ENCODE measurements around the gene SLC47A2.
"Not testable (repeated sequence)": the region's sequence is repeated elsewhere in the genome, so short reads cannot be mapped to it uniquely, and the experiment has no call there.

The SLC47A2 gene

DNA sequence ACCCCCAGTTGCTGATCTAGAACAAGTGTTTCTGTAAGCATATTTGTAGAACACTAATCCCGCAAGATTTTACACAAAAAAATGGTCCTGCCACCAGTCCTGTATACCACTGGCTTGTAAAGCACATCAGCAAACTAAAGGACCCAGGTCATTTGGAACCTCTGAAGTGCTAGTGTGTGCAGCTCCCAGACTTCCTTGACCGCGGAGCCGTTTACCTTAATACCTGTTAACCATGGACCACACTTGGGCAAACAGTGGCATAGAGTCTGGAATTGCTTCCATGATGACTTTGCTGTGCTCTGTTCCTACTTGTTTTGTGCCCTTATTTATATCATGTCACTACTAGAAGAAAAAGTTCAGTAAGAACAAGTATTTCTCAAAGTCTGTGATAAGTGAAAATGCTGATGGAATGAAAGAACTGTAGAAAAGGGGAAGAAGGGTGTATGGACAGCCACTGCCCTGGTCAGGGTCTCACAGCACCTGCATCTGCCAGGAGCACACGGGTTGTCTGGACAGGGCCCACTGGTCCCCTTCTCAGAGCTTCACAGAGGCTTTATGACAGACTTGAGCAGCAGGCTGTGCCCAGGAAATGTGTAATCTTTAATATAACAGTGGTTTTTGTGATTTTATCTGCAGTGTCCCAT lies 38.5 kb downstream of the SLC47A2 start:
- peaks cover 7% of the 10 kb centered on the region for H3K36me3 ChIP-seq (ENCODE audit: control insufficient read depth, insufficient read depth, low read length)
- no peaks in the 10 kb centered on the region for H3K27me3 ChIP-seq (ENCODE audit: control insufficient read depth, insufficient read depth, low read length)

DNA sequence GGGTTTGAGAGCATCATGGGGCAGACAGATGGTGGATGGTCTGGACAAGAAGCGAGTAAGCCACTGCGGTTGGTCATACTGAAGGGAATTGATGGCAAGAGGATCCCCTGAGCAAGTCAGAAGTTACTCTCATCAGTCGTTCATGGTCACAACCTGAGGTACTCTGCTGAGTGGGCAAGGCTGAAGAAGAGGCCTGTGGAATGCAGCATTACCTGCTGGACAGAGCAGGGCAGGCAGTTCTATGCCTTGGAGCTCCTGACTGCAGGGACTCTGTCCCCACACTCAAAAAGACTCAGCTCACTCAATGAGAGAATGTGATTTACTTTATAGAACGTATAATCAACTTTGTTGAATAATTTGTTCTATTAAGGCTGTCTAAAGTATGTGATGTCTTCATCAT lies 39.5 kb downstream of the SLC47A2 start:
- no peak overlapping the region for H3K27ac ChIP-seq (ENCODE audit: low read depth, low read length)
- H3K27me3 ChIP-seq (ENCODE audit: control insufficient read depth, insufficient read depth, low read length): no peaks in the 10 kb centered on the region
- peaks cover 7% of the 10 kb centered on the region for H3K36me3 ChIP-seq (ENCODE audit: control insufficient read depth, insufficient read depth, low read length)
- no peak overlapping the region for H3K4me3 ChIP-seq (ENCODE audit: low read length)
- no peaks in the 10 kb centered on the region for H3K4me1 ChIP-seq (ENCODE audit: control insufficient read depth, insufficient read depth, low read length)
- H3K9ac ChIP-seq (ENCODE audit: low read length): no peak overlapping the region

More for the DNA sequence above, 38.5 kb downstream of the SLC47A2 start:
- Histone ChIP-seq H3K9ac (ENCODE audit: low read length) (no peak overlapping the region), H3K4me1 (ENCODE audit: control insufficient read depth, insufficient read depth, low read length) (no peaks in the 10 kb centered on the region), H3K27ac (ENCODE audit: low read depth, low read length) (no peak overlapping the region), H3K4me3 (ENCODE audit: low read length) (no peak overlapping the region)

DNA sequence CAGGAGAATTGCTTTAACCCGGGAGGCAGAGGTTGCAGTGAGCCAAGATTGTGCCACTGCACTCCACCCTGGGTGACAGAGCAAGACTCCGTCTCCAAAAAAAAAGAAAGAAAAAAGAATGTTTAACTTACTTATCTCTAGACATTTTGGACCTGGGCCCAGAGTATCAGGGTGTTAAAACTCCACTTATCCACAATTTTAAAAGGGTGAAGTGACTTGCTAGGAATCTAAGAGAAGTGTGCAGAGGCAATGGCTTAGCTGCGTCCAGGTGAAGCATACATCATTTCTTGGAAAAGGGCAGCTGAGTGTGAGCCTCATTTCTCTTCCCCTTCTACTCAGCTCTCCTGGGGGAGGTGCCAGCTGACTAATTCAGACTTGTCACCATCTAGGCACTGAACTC lies 42.8 kb downstream of the SLC47A2 start:
- Histone ChIP-seq H3K4me3 (ENCODE audit: low read length) (no peak overlapping the region), H3K4me1 (ENCODE audit: control insufficient read depth, insufficient read depth, low read length) (no peaks in the 10 kb centered on the region), H3K27me3 (ENCODE audit: control insufficient read depth, insufficient read depth, low read length) (no peaks in the 10 kb centered on the region), H3K27ac (ENCODE audit: low read depth, low read length) (no peak overlapping the region), H3K36me3 (ENCODE audit: control insufficient read depth, insufficient read depth, low read length) (peaks cover 7% of the 10 kb centered on the region), H3K9ac (ENCODE audit: low read length) (no peak overlapping the region)

- Histone ChIP-seq H3K27ac (ENCODE audit: low read depth, low read length) (no peak overlapping the region), H3K9ac (ENCODE audit: low read length) (no peak overlapping the region), H3K4me1 (ENCODE audit: control insufficient read depth, insufficient read depth, low read length) (no peaks in the 10 kb centered on the region), H3K36me3 (ENCODE audit: control insufficient read depth, insufficient read depth, low read length) (peaks cover 7% of the 10 kb centered on the region), H3K27me3 (ENCODE audit: control insufficient read depth, insufficient read depth, low read length) (no peaks in the 10 kb centered on the region), H3K4me3 (ENCODE audit: low read length) (no peak overlapping the region)
These were observed 44.2 kb downstream of the SLC47A2 start for GRCh38 chr17:19672009-19672750.

GRCh38 chr17:19671433-19671832 lies 45.0 kb downstream of the SLC47A2 start:
- Histone ChIP-seq H3K4me1 (ENCODE audit: control insufficient read depth, insufficient read depth, low read length) (no peaks in the 10 kb centered on the region), H3K4me3 (ENCODE audit: low read length) (no peak overlapping the region), H3K27ac (ENCODE audit: low read depth, low read length) (no peak overlapping the region), H3K27me3 (ENCODE audit: control insufficient read depth, insufficient read depth, low read length) (no peaks in the 10 kb centered on the region), H3K9ac (ENCODE audit: low read length) (no peak overlapping the region), H3K36me3 (ENCODE audit: control insufficient read depth, insufficient read depth, low read length) (peaks cover 7% of the 10 kb centered on the region)

- Histone ChIP-seq H3K4me1 (ENCODE audit: control insufficient read depth, insufficient read depth, low read length) (no peaks in the 10 kb centered on the region), H3K27ac (ENCODE audit: low read depth, low read length) (no peak overlapping the region), H3K36me3 (ENCODE audit: control insufficient read depth, insufficient read depth, low read length) (peaks cover 9% of the 10 kb centered on the region), H3K9ac (ENCODE audit: low read length) (no peak overlapping the region), H3K4me3 (ENCODE audit: low read length) (no peak overlapping the region), H3K27me3 (ENCODE audit: control insufficient read depth, insufficient read depth, low read length) (no peaks in the 10 kb centered on the region)
These were observed 45.5 kb downstream of the SLC47A2 start for GRCh38 chr17:19670908-19671307.

GRCh38 chr17:19669680-19670079 lies 46.7 kb downstream of the SLC47A2 start:
- not testable (repeated sequence) for H3K9ac ChIP-seq (ENCODE audit: low read length); H3K27ac ChIP-seq (ENCODE audit: low read depth, low read length); H3K36me3 ChIP-seq (ENCODE audit: control insufficient read depth, insufficient read depth, low read length); H3K4me1 ChIP-seq (ENCODE audit: control insufficient read depth, insufficient read depth, low read length); H3K27me3 ChIP-seq (ENCODE audit: control insufficient read depth, insufficient read depth, low read length); H3K4me3 ChIP-seq (ENCODE audit: low read length)

DNA sequence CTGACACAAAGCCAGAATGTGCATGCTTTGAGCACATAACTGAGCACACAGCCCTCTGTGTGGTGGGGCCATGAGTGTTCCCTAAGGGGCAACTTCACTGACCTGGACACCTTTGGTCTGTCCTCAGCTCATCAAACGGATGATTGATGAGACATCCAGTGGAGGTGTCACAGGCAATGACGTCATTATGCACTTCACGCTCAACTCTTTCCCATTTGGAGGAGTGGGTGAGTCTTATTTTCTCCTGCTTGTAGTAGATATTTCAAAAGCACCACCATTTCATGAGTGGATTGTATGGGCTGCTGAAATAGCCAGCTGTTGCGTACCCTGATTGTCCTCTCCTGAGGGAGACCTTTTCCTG lies 51.6 kb downstream of the SLC47A2 start:
- H3K36me3 ChIP-seq (ENCODE audit: control insufficient read depth, insufficient read depth, low read length): peaks cover 21% of the 10 kb centered on the region
- H3K4me3 ChIP-seq (ENCODE audit: low read length): no peak overlapping the region
- H3K27me3 ChIP-seq (ENCODE audit: control insufficient read depth, insufficient read depth, low read length): no peaks in the 10 kb centered on the region
- H3K9ac ChIP-seq (ENCODE audit: low read length): no peak overlapping the region
- no peak overlapping the region for H3K27ac ChIP-seq (ENCODE audit: low read depth, low read length)
- H3K4me1 ChIP-seq (ENCODE audit: control insufficient read depth, insufficient read depth, low read length): no peaks in the 10 kb centered on the region

- H3K9ac ChIP-seq (ENCODE audit: low read length): no peak overlapping the region
- no peaks in the 10 kb centered on the region for H3K27me3 ChIP-seq (ENCODE audit: control insufficient read depth, insufficient read depth, low read length)
- H3K27ac ChIP-seq (ENCODE audit: low read depth, low read length): no peak overlapping the region
- no peaks in the 10 kb centered on the region for H3K4me1 ChIP-seq (ENCODE audit: control insufficient read depth, insufficient read depth, low read length)
- no peak overlapping the region for H3K4me3 ChIP-seq (ENCODE audit: low read length)
- peaks cover 21% of the 10 kb centered on the region for H3K36me3 ChIP-seq (ENCODE audit: control insufficient read depth, insufficient read depth, low read length)
These were observed 52.1 kb downstream of the SLC47A2 start for GRCh38 chr17:19664136-19664820.

DNA sequence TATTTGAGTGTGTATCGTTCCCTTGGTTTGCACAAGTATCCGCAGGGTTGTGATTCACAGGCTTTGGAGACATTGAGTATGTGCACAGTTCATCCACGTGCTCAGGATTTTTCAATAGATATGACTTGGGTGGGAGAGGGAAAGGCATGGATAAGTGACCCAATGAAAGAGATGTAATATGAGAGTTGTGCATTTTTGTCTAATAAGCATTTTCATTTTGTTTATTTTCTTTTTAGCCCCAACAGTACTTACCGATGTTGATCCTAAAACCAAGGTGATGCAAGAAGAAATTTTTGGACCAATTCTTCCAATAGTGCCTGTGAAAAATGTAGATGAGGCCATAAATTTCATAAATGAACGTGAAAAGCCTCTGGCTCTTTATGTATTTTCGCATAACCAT lies 53.3 kb downstream of the SLC47A2 start:
- H3K36me3 ChIP-seq (ENCODE audit: control insufficient read depth, insufficient read depth, low read length): peaks cover 21% of the 10 kb centered on the region
- no peaks in the 10 kb centered on the region for H3K4me1 ChIP-seq (ENCODE audit: control insufficient read depth, insufficient read depth, low read length)
- H3K27ac ChIP-seq (ENCODE audit: low read depth, low read length): no peak overlapping the region
- no peak overlapping the region for H3K9ac ChIP-seq (ENCODE audit: low read length)
- H3K4me3 ChIP-seq (ENCODE audit: low read length): no peak overlapping the region
- H3K27me3 ChIP-seq (ENCODE audit: control insufficient read depth, insufficient read depth, low read length): no peaks in the 10 kb centered on the region

GRCh38 chr17:19661121-19661520 lies 55.3 kb downstream of the SLC47A2 start:
- Histone ChIP-seq H3K27ac (ENCODE audit: low read depth, low read length) (no peak overlapping the region), H3K4me1 (ENCODE audit: control insufficient read depth, insufficient read depth, low read length) (no peaks in the 10 kb centered on the region), H3K4me3 (ENCODE audit: low read length) (no peak overlapping the region), H3K36me3 (ENCODE audit: control insufficient read depth, insufficient read depth, low read length) (peaks cover 21% of the 10 kb centered on the region), H3K27me3 (ENCODE audit: control insufficient read depth, insufficient read depth, low read length) (no peaks in the 10 kb centered on the region), H3K9ac (ENCODE audit: low read length) (no peak overlapping the region)

- no peaks in the 10 kb centered on the region for H3K27me3 ChIP-seq (ENCODE audit: control insufficient read depth, insufficient read depth, low read length)
- no peak overlapping the region for H3K27ac ChIP-seq (ENCODE audit: low read depth, low read length)
- peaks cover 21% of the 10 kb centered on the region for H3K36me3 ChIP-seq (ENCODE audit: control insufficient read depth, insufficient read depth, low read length)
- H3K9ac ChIP-seq (ENCODE audit: low read length): no peak overlapping the region
- H3K4me3 ChIP-seq (ENCODE audit: low read length): no peak overlapping the region
- no peaks in the 10 kb centered on the region for H3K4me1 ChIP-seq (ENCODE audit: control insufficient read depth, insufficient read depth, low read length)
These were observed 56.0 kb downstream of the SLC47A2 start for GRCh38 chr17:19660219-19660870.
